H9 (cell line): ENCODE data around the gene LENG1. TPM values are rescaled to one million over a fixed set of nuclear protein-coding genes. Genes with fewer than 3 reads are reported as not detected.

ENCODE experiments used
- DNase-seq: peaks from one replicate; pipeline ENCODE4 v3.0.0-alpha.2; 2017
- H2AFZ ChIP-seq: one replicate; pipeline ENCODE4 v1.6.1; 2013; ENCODE audit warnings: mild to moderate bottlenecking, low read length, control low read depth, moderate library complexity
- H2AK5ac ChIP-seq: 2 replicates; pipeline ENCODE4 v1.6.1; 2013; ENCODE audit warnings: low read length, control low read depth, mixed read lengths; ENCODE audit not compliant: insufficient read length
- H2BK120ac ChIP-seq: one replicate; pipeline ENCODE4 v1.6.1; 2013; ENCODE audit warnings: low read depth, mild to moderate bottlenecking, low read length, control low read depth, inconsistent platforms; ENCODE audit not compliant: poor library complexity, severe bottlenecking
- H2BK12ac ChIP-seq: 2 replicates; pipeline ENCODE4 v1.6.1; 2013; ENCODE audit warnings: low read length, control low read depth, mixed read lengths, low read depth; ENCODE audit not compliant: insufficient read length
- H2BK15ac ChIP-seq: 2 replicates; pipeline ENCODE4 v1.6.1; 2013; ENCODE audit warnings: low read depth, low read length, control low read depth
- H2BK20ac ChIP-seq: one replicate; pipeline ENCODE4 v1.6.1; 2013; ENCODE audit warnings: low read depth, mild to moderate bottlenecking, low read length, control low read depth, inconsistent platforms; ENCODE audit not compliant: poor library complexity, severe bottlenecking
- H2BK5ac ChIP-seq: 2 replicates; pipeline ENCODE4 v1.6.1; 2013; ENCODE audit warnings: low read length, control low read depth, mixed read lengths; ENCODE audit not compliant: insufficient read length
- H3K14ac ChIP-seq: 2 replicates; pipeline ENCODE4 v1.6.1; 2013; ENCODE audit warnings: low read length, control low read depth; ENCODE audit not compliant: insufficient read depth
- H3K18ac ChIP-seq: 2 replicates; pipeline ENCODE4 v1.6.1; 2013; ENCODE audit warnings: low read depth, mild to moderate bottlenecking, mixed read lengths, low read length, control low read depth; ENCODE audit not compliant: insufficient read length
- H3K23ac ChIP-seq: 2 replicates; pipeline ENCODE4 v1.6.1; 2013; ENCODE audit warnings: low read length, control low read depth, mixed read lengths, low read depth; ENCODE audit not compliant: insufficient read length
- H3K23me2 ChIP-seq: 2 replicates; pipeline ENCODE4 v1.6.1; 2013; ENCODE audit warnings: low read depth, mild to moderate bottlenecking, mixed read lengths, low read length, control low read depth; ENCODE audit not compliant: insufficient read length, poor library complexity, severe bottlenecking
- H3K27ac ChIP-seq: 2 replicates; pipeline ENCODE4 v1.5.1; 2013; ENCODE audit warnings: low read length, control low read depth, mixed read lengths, low read depth; ENCODE audit not compliant: insufficient read length
- H3K27me3 ChIP-seq: 2 replicates; pipeline ENCODE4 v1.6.1; 2013; ENCODE audit warnings: low read length, control low read depth, inconsistent platforms; ENCODE audit not compliant: insufficient read depth
- H3K4ac ChIP-seq: 2 replicates; pipeline ENCODE4 v1.6.1; 2013; ENCODE audit warnings: low read depth, mild to moderate bottlenecking, control low read depth, inconsistent platforms, low read length, moderate library complexity
- H3K4me1 ChIP-seq: 2 replicates; pipeline ENCODE4 v1.6.1; 2013; ENCODE audit warnings: low read length, control low read depth, inconsistent platforms; ENCODE audit not compliant: insufficient read depth
- H3K4me2 ChIP-seq: 2 replicates; pipeline ENCODE4 v1.6.1; 2013; ENCODE audit warnings: low read length, control low read depth, mixed read lengths; ENCODE audit not compliant: insufficient read length, insufficient read depth
- H3K56ac ChIP-seq: 2 replicates; pipeline ENCODE4 v1.6.1; 2013; ENCODE audit warnings: low read depth, mild to moderate bottlenecking, mixed read lengths, low read length, control low read depth; ENCODE audit not compliant: insufficient read length
- H3K79me1 ChIP-seq: 2 replicates; pipeline ENCODE4 v1.6.1; 2013; ENCODE audit warnings: low read depth, mild to moderate bottlenecking, moderate library complexity, low read length, control low read depth, inconsistent platforms; ENCODE audit not compliant: insufficient read depth, poor library complexity, severe bottlenecking
- H3K79me2 ChIP-seq: 2 replicates; pipeline ENCODE4 v1.6.1; 2013; ENCODE audit warnings: low read length, control low read depth, inconsistent platforms; ENCODE audit not compliant: insufficient read depth
- H3K9ac ChIP-seq: 2 replicates; pipeline ENCODE4 v1.6.1; 2013; ENCODE audit warnings: low read length, control low read depth, mixed read lengths; ENCODE audit not compliant: insufficient read length; ENCODE audit errors: extremely low read depth
- H3K9me3 ChIP-seq: one replicate; pipeline ENCODE4 v1.6.1; 2013; ENCODE audit warnings: low read depth, low read length, inconsistent platforms; ENCODE audit not compliant: control insufficient read depth
- H3T11ph ChIP-seq: one replicate; pipeline ENCODE4 v1.6.1; 2013; ENCODE audit warnings: mild to moderate bottlenecking, low read length, control low read depth, inconsistent platforms
- H4K20me1 ChIP-seq: one replicate; pipeline ENCODE4 v1.6.1; 2013; ENCODE audit not compliant: control insufficient read depth, insufficient read length, insufficient read depth
- H4K5ac ChIP-seq: 2 replicates; pipeline ENCODE4 v1.6.1; 2013; ENCODE audit warnings: low read depth, mild to moderate bottlenecking, mixed read lengths, low read length, control low read depth; ENCODE audit not compliant: insufficient read length
- H4K8ac ChIP-seq: replicated peaks from 2 replicates; pipeline ENCODE4 v1.6.1; 2013; ENCODE audit warnings: low read length, control low read depth, mixed read lengths, low read depth; ENCODE audit not compliant: insufficient read length
- H4K91ac ChIP-seq: 2 replicates; pipeline ENCODE4 v1.6.1; 2013; ENCODE audit warnings: low read depth, mild to moderate bottlenecking, moderate library complexity, mixed read lengths, low read length, control low read depth; ENCODE audit not compliant: insufficient read length
- H3K27ac Mint-ChIP-seq, 3 experiments: 2 replicates in 2 of 3; 3 replicates in 1 of 3; pipeline ENCODE4 v1.8.0; 2020 to 2021; ENCODE audit warnings: mixed read lengths in 3 of 3, mild to moderate bottlenecking in 1 of 3, moderate library complexity in 1 of 3
- H3K27me3 Mint-ChIP-seq: 2 replicates; pipeline ENCODE4 v1.8.0; 2021; ENCODE audit warnings: low read depth, mild to moderate bottlenecking, moderate library complexity, mixed read lengths
- H3K36me3 Mint-ChIP-seq, 3 experiments: 2 replicates in 2 of 3; 3 replicates in 1 of 3; pipeline ENCODE4 v1.8.0; 2020 to 2021; ENCODE audit warnings: low read depth in 3 of 3, mixed read lengths in 3 of 3; ENCODE audit not compliant: insufficient read depth in 1 of 3
- H3K4me1 Mint-ChIP-seq, 2 experiments: 2 replicates each; pipeline ENCODE4 v1.8.0; 2020; ENCODE audit warnings: mixed read lengths in 2 of 2
- H3K4me3 Mint-ChIP-seq, 2 experiments: 2 replicates in 1 of 2; 3 replicates in 1 of 2; pipeline ENCODE4 v1.8.0; 2020 to 2021; ENCODE audit warnings: mild to moderate bottlenecking in 2 of 2, mixed read lengths in 2 of 2, moderate library complexity in 1 of 2
- H3K9me3 Mint-ChIP-seq, 2 experiments: 2 replicates in 1 of 2; 3 replicates in 1 of 2; pipeline ENCODE4 v1.8.0; 2020; ENCODE audit warnings: mild to moderate bottlenecking in 2 of 2, mixed read lengths in 2 of 2, moderate library complexity in 1 of 2
- CTCF ChIP-seq: fragments of 200-600 bp; sonication (generic); conservative IDR thresholded peaks from 3 replicates; pipeline ENCODE4 v1.8.0; 2021; ENCODE audit warnings: antibody characterized with exemption, mild to moderate bottlenecking
- WGBS: extraction: QIAGEN DNeasy Blood & Tissue Kit; methylation state at CpG from one replicate; pipeline ENCODE4 v1.1.7; 2013; ENCODE audit warnings: missing lambda C conversion rate, low lambda C conversion rate, mixed read lengths; ENCODE audit not compliant: insufficient read length; ENCODE audit errors: extremely low coverage; 5-methylcytosine and 5-hydroxymethylcytosine counted together
- total RNA-seq: library from RNA; stranded (reverse); gene quantifications from 2 replicates; pipeline ENCODE4 v1.2.1, GENCODE V29; 2021

LENG1 gene
- total RNA-seq, 1 experiment from 2014 or later, result 7.1 TPM

- DNase-seq, result no peak
- peaks cover 3% of the 10 kb centered on the region for H4K20me1 ChIP-seq
- peak overlapping the region; percentile 62 for H3K9ac ChIP-seq
- H3K27ac Mint-ChIP-seq, result peak overlapping the region; percentile 50 to 92 (median 79); a peak in 5 of 7 replicates
- no peak overlapping the region for H3K56ac ChIP-seq
- H2BK15ac ChIP-seq, result no peak overlapping the region
- no peak overlapping the region for H3K23ac ChIP-seq
- no peak overlapping the region for H2BK20ac ChIP-seq
- no peaks in the 10 kb centered on the region for H3K9me3 Mint-ChIP-seq
- H3K79me1 ChIP-seq, result peaks cover 6% of the 10 kb centered on the region
- no peak overlapping the region for H2BK5ac ChIP-seq
- peaks cover 39% of the 10 kb centered on the region for H3K79me2 ChIP-seq
- H3K4me1 Mint-ChIP-seq, result peaks cover 45 to 68% of the 10 kb centered on the region in 2 experiments
- H2AK5ac ChIP-seq, result no peak overlapping the region
- no peak overlapping the region for H4K5ac ChIP-seq
- H3K27ac ChIP-seq, result no peak overlapping the region
- H3K4me1 ChIP-seq, result peaks cover 3% of the 10 kb centered on the region
- H3K27me3 ChIP-seq, result no peaks in the 10 kb centered on the region
- H3K9me3 ChIP-seq, result no peaks in the 10 kb centered on the region
- H3K4me3 Mint-ChIP-seq, result peak overlapping the region; percentile 95 to 98
- H2BK12ac ChIP-seq, result no peak overlapping the region
- H3K18ac ChIP-seq, result no peak overlapping the region
- H3K23me2 ChIP-seq, result peaks cover 7% of the 10 kb centered on the region
- H4K8ac ChIP-seq, result no peak overlapping the region
- no peak overlapping the region for H2AFZ ChIP-seq
- H3K36me3 Mint-ChIP-seq, result peaks cover 72 to 76% (median 75%) of the 10 kb centered on the region in 3 experiments
- H3T11ph ChIP-seq, result no peak overlapping the region
- no peak overlapping the region for H4K91ac ChIP-seq
- no peak overlapping the region for H2BK120ac ChIP-seq
- H3K14ac ChIP-seq, result no peak overlapping the region
- no peaks in the 10 kb centered on the region; the same call in 1 of the 2 replicates for H3K27me3 Mint-ChIP-seq
- no CpG with 5 or more reads among the region's 9 CpGs for WGBS
- no peak overlapping the region for H3K4ac ChIP-seq
- peak overlapping the region; percentile 89 for H3K4me2 ChIP-seq
- TF ChIP-seq CTCF, result no peak
Measured at GRCh38 chr19:54203151-54203611, 43.7 kb upstream of the LENG1 start.
